H9 (cell line): ENCODE results near the gene CCDC28B. TPM values are rescaled to one million over a fixed set of nuclear protein-coding genes. Genes with fewer than 3 reads are reported as not detected.

Experiments
- DNase-seq: peaks from one replicate; pipeline ENCODE4 v3.0.0-alpha.2; 2017
- H2AFZ ChIP-seq: one replicate; pipeline ENCODE4 v1.6.1; 2013; ENCODE audit warnings: mild to moderate bottlenecking, low read length, control low read depth, moderate library complexity
- H2AK5ac ChIP-seq: 2 replicates; pipeline ENCODE4 v1.6.1; 2013; ENCODE audit warnings: low read length, control low read depth, mixed read lengths; ENCODE audit not compliant: insufficient read length
- H2BK120ac ChIP-seq: one replicate; pipeline ENCODE4 v1.6.1; 2013; ENCODE audit warnings: low read depth, mild to moderate bottlenecking, low read length, control low read depth, inconsistent platforms; ENCODE audit not compliant: poor library complexity, severe bottlenecking
- H2BK12ac ChIP-seq: 2 replicates; pipeline ENCODE4 v1.6.1; 2013; ENCODE audit warnings: low read length, control low read depth, mixed read lengths, low read depth; ENCODE audit not compliant: insufficient read length
- H2BK15ac ChIP-seq: 2 replicates; pipeline ENCODE4 v1.6.1; 2013; ENCODE audit warnings: low read depth, low read length, control low read depth
- H2BK20ac ChIP-seq: one replicate; pipeline ENCODE4 v1.6.1; 2013; ENCODE audit warnings: low read depth, mild to moderate bottlenecking, low read length, control low read depth, inconsistent platforms; ENCODE audit not compliant: poor library complexity, severe bottlenecking
- H2BK5ac ChIP-seq: 2 replicates; pipeline ENCODE4 v1.6.1; 2013; ENCODE audit warnings: low read length, control low read depth, mixed read lengths; ENCODE audit not compliant: insufficient read length
- H3K14ac ChIP-seq: 2 replicates; pipeline ENCODE4 v1.6.1; 2013; ENCODE audit warnings: low read length, control low read depth; ENCODE audit not compliant: insufficient read depth
- H3K18ac ChIP-seq: 2 replicates; pipeline ENCODE4 v1.6.1; 2013; ENCODE audit warnings: low read depth, mild to moderate bottlenecking, mixed read lengths, low read length, control low read depth; ENCODE audit not compliant: insufficient read length
- H3K23ac ChIP-seq: 2 replicates; pipeline ENCODE4 v1.6.1; 2013; ENCODE audit warnings: low read length, control low read depth, mixed read lengths, low read depth; ENCODE audit not compliant: insufficient read length
- H3K23me2 ChIP-seq: 2 replicates; pipeline ENCODE4 v1.6.1; 2013; ENCODE audit warnings: low read depth, mild to moderate bottlenecking, mixed read lengths, low read length, control low read depth; ENCODE audit not compliant: insufficient read length, poor library complexity, severe bottlenecking
- H3K27ac ChIP-seq: 2 replicates; pipeline ENCODE4 v1.5.1; 2013; ENCODE audit warnings: low read length, control low read depth, mixed read lengths, low read depth; ENCODE audit not compliant: insufficient read length
- H3K27me3 ChIP-seq: 2 replicates; pipeline ENCODE4 v1.6.1; 2013; ENCODE audit warnings: low read length, control low read depth, inconsistent platforms; ENCODE audit not compliant: insufficient read depth
- H3K4ac ChIP-seq: 2 replicates; pipeline ENCODE4 v1.6.1; 2013; ENCODE audit warnings: low read depth, mild to moderate bottlenecking, control low read depth, inconsistent platforms, low read length, moderate library complexity
- H3K4me1 ChIP-seq: 2 replicates; pipeline ENCODE4 v1.6.1; 2013; ENCODE audit warnings: low read length, control low read depth, inconsistent platforms; ENCODE audit not compliant: insufficient read depth
- H3K4me2 ChIP-seq: 2 replicates; pipeline ENCODE4 v1.6.1; 2013; ENCODE audit warnings: low read length, control low read depth, mixed read lengths; ENCODE audit not compliant: insufficient read length, insufficient read depth
- H3K56ac ChIP-seq: 2 replicates; pipeline ENCODE4 v1.6.1; 2013; ENCODE audit warnings: low read depth, mild to moderate bottlenecking, mixed read lengths, low read length, control low read depth; ENCODE audit not compliant: insufficient read length
- H3K79me1 ChIP-seq: 2 replicates; pipeline ENCODE4 v1.6.1; 2013; ENCODE audit warnings: low read depth, mild to moderate bottlenecking, moderate library complexity, low read length, control low read depth, inconsistent platforms; ENCODE audit not compliant: insufficient read depth, poor library complexity, severe bottlenecking
- H3K79me2 ChIP-seq: 2 replicates; pipeline ENCODE4 v1.6.1; 2013; ENCODE audit warnings: low read length, control low read depth, inconsistent platforms; ENCODE audit not compliant: insufficient read depth
- H3K9ac ChIP-seq: 2 replicates; pipeline ENCODE4 v1.6.1; 2013; ENCODE audit warnings: low read length, control low read depth, mixed read lengths; ENCODE audit not compliant: insufficient read length; ENCODE audit errors: extremely low read depth
- H3K9me3 ChIP-seq: one replicate; pipeline ENCODE4 v1.6.1; 2013; ENCODE audit warnings: low read depth, low read length, inconsistent platforms; ENCODE audit not compliant: control insufficient read depth
- H3T11ph ChIP-seq: one replicate; pipeline ENCODE4 v1.6.1; 2013; ENCODE audit warnings: mild to moderate bottlenecking, low read length, control low read depth, inconsistent platforms
- H4K20me1 ChIP-seq: one replicate; pipeline ENCODE4 v1.6.1; 2013; ENCODE audit not compliant: control insufficient read depth, insufficient read length, insufficient read depth
- H4K5ac ChIP-seq: 2 replicates; pipeline ENCODE4 v1.6.1; 2013; ENCODE audit warnings: low read depth, mild to moderate bottlenecking, mixed read lengths, low read length, control low read depth; ENCODE audit not compliant: insufficient read length
- H4K8ac ChIP-seq: replicated peaks from 2 replicates; pipeline ENCODE4 v1.6.1; 2013; ENCODE audit warnings: low read length, control low read depth, mixed read lengths, low read depth; ENCODE audit not compliant: insufficient read length
- H4K91ac ChIP-seq: 2 replicates; pipeline ENCODE4 v1.6.1; 2013; ENCODE audit warnings: low read depth, mild to moderate bottlenecking, moderate library complexity, mixed read lengths, low read length, control low read depth; ENCODE audit not compliant: insufficient read length
- H3K27ac Mint-ChIP-seq, 3 experiments: 2 replicates in 2 of 3; 3 replicates in 1 of 3; pipeline ENCODE4 v1.8.0; 2020 to 2021; ENCODE audit warnings: mixed read lengths in 3 of 3, mild to moderate bottlenecking in 1 of 3, moderate library complexity in 1 of 3
- H3K27me3 Mint-ChIP-seq: 2 replicates; pipeline ENCODE4 v1.8.0; 2021; ENCODE audit warnings: low read depth, mild to moderate bottlenecking, moderate library complexity, mixed read lengths
- H3K36me3 Mint-ChIP-seq, 3 experiments: 2 replicates in 2 of 3; 3 replicates in 1 of 3; pipeline ENCODE4 v1.8.0; 2020 to 2021; ENCODE audit warnings: low read depth in 3 of 3, mixed read lengths in 3 of 3; ENCODE audit not compliant: insufficient read depth in 1 of 3
- H3K4me1 Mint-ChIP-seq, 2 experiments: 2 replicates each; pipeline ENCODE4 v1.8.0; 2020; ENCODE audit warnings: mixed read lengths in 2 of 2
- H3K4me3 Mint-ChIP-seq, 2 experiments: 2 replicates in 1 of 2; 3 replicates in 1 of 2; pipeline ENCODE4 v1.8.0; 2020 to 2021; ENCODE audit warnings: mild to moderate bottlenecking in 2 of 2, mixed read lengths in 2 of 2, moderate library complexity in 1 of 2
- H3K9me3 Mint-ChIP-seq, 2 experiments: 2 replicates in 1 of 2; 3 replicates in 1 of 2; pipeline ENCODE4 v1.8.0; 2020; ENCODE audit warnings: mild to moderate bottlenecking in 2 of 2, mixed read lengths in 2 of 2, moderate library complexity in 1 of 2
- CTCF ChIP-seq: fragments of 200-600 bp; sonication (generic); conservative IDR thresholded peaks from 3 replicates; pipeline ENCODE4 v1.8.0; 2021; ENCODE audit warnings: antibody characterized with exemption, mild to moderate bottlenecking
- WGBS: extraction: QIAGEN DNeasy Blood & Tissue Kit; methylation state at CpG from one replicate; pipeline ENCODE4 v1.1.7; 2013; ENCODE audit warnings: missing lambda C conversion rate, low lambda C conversion rate, mixed read lengths; ENCODE audit not compliant: insufficient read length; ENCODE audit errors: extremely low coverage; 5-methylcytosine and 5-hydroxymethylcytosine counted together
- total RNA-seq: library from RNA; stranded (reverse); gene quantifications from 2 replicates; pipeline ENCODE4 v1.2.1, GENCODE V29; 2021

CCDC28B gene
- total RNA-seq, 1 experiment from 2014 or later = 20.7 TPM

DNA sequence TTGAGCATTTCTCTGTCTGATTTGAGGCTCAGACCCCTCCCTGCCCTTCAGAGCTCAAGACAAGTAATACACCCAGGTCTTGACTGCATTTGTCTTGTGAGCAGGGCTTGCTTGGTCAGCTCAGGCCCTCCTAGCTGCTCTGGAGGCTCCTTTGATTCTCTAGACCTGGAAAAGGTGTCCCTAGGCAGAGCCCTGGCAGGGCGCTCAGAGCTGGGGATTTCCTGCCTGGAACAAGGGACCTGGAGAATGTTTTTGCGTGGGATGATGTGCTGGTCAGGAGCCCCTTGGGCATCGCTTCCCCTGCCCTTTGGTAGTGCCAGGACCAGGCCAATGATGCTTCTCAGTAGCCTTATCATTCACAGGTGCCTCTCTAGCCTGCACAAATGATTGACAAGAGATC lies 4.9 kb upstream of the CCDC28B start:
- Histone ChIP-seq H3T11ph (no peak overlapping the region), H3K56ac (no peak overlapping the region), H3K9ac (no peak overlapping the region), H2BK20ac (no peak overlapping the region), H2BK15ac (no peak overlapping the region), H3K14ac (no peak overlapping the region), H3K27ac (no peak overlapping the region), H2AK5ac (no peak overlapping the region), H3K4me2 (no peak overlapping the region), H4K8ac (no peak overlapping the region), H4K91ac (no peak overlapping the region), H3K23ac (no peak overlapping the region), H3K27me3 (no peaks in the 10 kb centered on the region), H4K20me1 (no peaks in the 10 kb centered on the region), H2BK120ac (no peak overlapping the region), H3K79me2 (no peaks in the 10 kb centered on the region), H4K5ac (no peak overlapping the region), H3K18ac (no peak overlapping the region), H2BK12ac (no peak overlapping the region), H2AFZ (no peak overlapping the region), H2BK5ac (no peak overlapping the region), H3K23me2 (peaks cover 1% of the 10 kb centered on the region), H3K4me1 (no peaks in the 10 kb centered on the region; the same call in 1 of the 2 replicates), H3K4ac (no peak overlapping the region), H3K79me1 (no peaks in the 10 kb centered on the region), H3K9me3 (no peaks in the 10 kb centered on the region)
- Mint-ChIP-seq H3K36me3 (peaks cover 49 to 78% (median 72%) of the 10 kb centered on the region in 3 experiments; a peak in 6 of 7 replicates), H3K4me1 (peaks cover 23 to 26% of the 10 kb centered on the region in 2 experiments), H3K27me3 (no peaks in the 10 kb centered on the region), H3K9me3 (no peaks in the 10 kb centered on the region), H3K4me3 (no peak overlapping the region), H3K27ac (no peak overlapping the region)
- no peak for TF ChIP-seq CTCF
- no CpG with 5 or more reads among the region's 3 CpGs for WGBS
- DNase-seq = no peak
